GM06990 (cell line): ENCODE measurements around the gene ZNF117.

Source experiments
- DNase-seq: peaks from one replicate; pipeline ENCODE4 v3.0.0-alpha.2; 2011; ENCODE audit not compliant: insufficient read length; ENCODE audit errors: extremely low read depth
- H3K27me3 ChIP-seq: replicated peaks from 2 replicates; pipeline ENCODE4 v1.6.0; 2011; ENCODE audit warnings: low read length; ENCODE audit not compliant: control insufficient read depth, insufficient read depth
- H3K36me3 ChIP-seq: 2 replicates; pipeline ENCODE4 v1.5.1; 2011; ENCODE audit warnings: low read length; ENCODE audit not compliant: control insufficient read depth, insufficient read depth
- H3K4me3 ChIP-seq: replicated peaks from 2 replicates; pipeline ENCODE4 v1.5.1; 2011; ENCODE audit warnings: low read depth, mild to moderate bottlenecking, control low read depth, low read length
- CTCF ChIP-seq: IDR thresholded peaks from 2 replicates; pipeline ENCODE4 v1.5.1; 2011; ENCODE audit warnings: low read length, control low read depth, mild to moderate bottlenecking, inconsistent platforms; ENCODE audit not compliant: insufficient read depth, poor library complexity, severe bottlenecking

The ZNF117 gene

GRCh38 chr7:64998865-64999164 is 8.0 kb upstream of the ZNF117 start:
- no peak overlapping the region for H3K4me3 ChIP-seq
- no peaks in the 10 kb centered on the region for H3K27me3 ChIP-seq
- H3K36me3 ChIP-seq: peaks cover 6% of the 10 kb centered on the region
- TF ChIP-seq CTCF: no peak
- DNase-seq: no peak

- DNase-seq: no peak
- TF ChIP-seq CTCF: no peak
- H3K27me3 ChIP-seq: no peaks in the 10 kb centered on the region
- H3K36me3 ChIP-seq: peaks cover 8% of the 10 kb centered on the region
- H3K4me3 ChIP-seq: no peak overlapping the region
Measured at GRCh38 chr7:64997927-64998391, 7.1 kb upstream of the ZNF117 start.

- no peak for TF ChIP-seq CTCF
- H3K4me3 ChIP-seq: no peak overlapping the region
- no peak for DNase-seq
- H3K27me3 ChIP-seq: no peaks in the 10 kb centered on the region
- H3K36me3 ChIP-seq: peaks cover 8% of the 10 kb centered on the region
Measured at GRCh38 chr7:64997164-64997908, 6.5 kb upstream of the ZNF117 start.

- no peak for DNase-seq
- no peak for TF ChIP-seq CTCF
- Histone ChIP-seq H3K36me3 (peaks cover 4% of the 10 kb centered on the region), H3K4me3 (no peak overlapping the region), H3K27me3 (no peaks in the 10 kb centered on the region)
Measured at GRCh38 chr7:64996305-64996704, 5.5 kb upstream of the ZNF117 start.

- H3K4me3 ChIP-seq: no peak overlapping the region
- TF ChIP-seq CTCF: no peak
- peaks cover 3% of the 10 kb centered on the region for H3K36me3 ChIP-seq
- DNase-seq: no peak
- no peaks in the 10 kb centered on the region for H3K27me3 ChIP-seq
Measured at GRCh38 chr7:64993901-64994300, 3.1 kb upstream of the ZNF117 start.

- no peak overlapping the region for H3K4me3 ChIP-seq
- H3K27me3 ChIP-seq: no peaks in the 10 kb centered on the region
- H3K36me3 ChIP-seq: peaks cover 2% of the 10 kb centered on the region
- no peak for DNase-seq
- no peak for TF ChIP-seq CTCF
Measured at GRCh38 chr7:64992971-64993370, 2.1 kb upstream of the ZNF117 start.
